Vagina (tissue), 2 donors: ENCODE results near the gene TRDMT1.

Experiments used
- CTCF ChIP-seq, 3 experiments: fragments of 450-650 bp in 2 of 3; fragments of 200-600 bp in 1 of 3; sonication (generic) in 1 of 3; IDR thresholded peaks; one replicate each; pipeline ENCODE4 v1.5.1; 2017 to 2019; ENCODE audit warnings: antibody characterized with exemption in 3 of 3, mild to moderate bottlenecking in 2 of 3, moderate library complexity in 2 of 3
- POLR2A ChIP-seq, 2 donors: fragments of 450-650 bp; IDR thresholded peaks; one replicate each; pipeline ENCODE4 v1.6.1; 2017; ENCODE audit warnings: antibody characterized with exemption in 2 of 2, mild to moderate bottlenecking in 2 of 2, moderate library complexity in 2 of 2

DNA sequence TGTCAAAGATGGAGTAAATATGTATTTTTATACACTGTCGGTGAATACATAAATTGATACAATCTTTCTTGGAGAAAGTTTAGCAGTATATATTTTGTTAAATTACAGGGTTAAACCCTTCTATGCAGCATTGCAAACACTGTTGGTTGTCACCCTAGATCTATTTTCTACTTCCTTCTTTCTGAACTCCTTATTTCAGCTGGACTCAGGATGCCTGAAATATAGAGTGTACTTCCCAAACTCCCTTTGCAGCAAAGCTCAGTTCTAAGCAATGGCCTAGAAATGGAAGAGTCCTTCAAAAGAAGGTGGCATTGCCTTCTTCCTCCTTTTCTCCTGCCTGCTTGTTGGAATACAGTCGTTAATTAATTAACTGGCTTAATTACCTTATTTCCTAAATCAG, 92.4 kb downstream of the TRDMT1 start:
- no peak for TF ChIP-seq CTCF (IDR thresholded peaks at IDR 0.05)
- TF ChIP-seq POLR2A (IDR thresholded peaks at IDR 0.05), result no peak
